22Rv1 (cell line): ENCODE data around the gene NAA20.

Experiments
- ZFX ChIP-seq: fragments of 450-650 bp; IDR thresholded peaks from 2 replicates; pipeline ENCODE4 v1.6.1; 2017; ENCODE audit warnings: antibody characterized with exemption, borderline replicate concordance
- TF ChIP-seq, protein P1 (sequence below): fragments of 450-650 bp; IDR thresholded peaks from 2 replicates; pipeline ENCODE4 v1.5.1; 2017; ENCODE audit warnings: mild to moderate bottlenecking

DNA sequence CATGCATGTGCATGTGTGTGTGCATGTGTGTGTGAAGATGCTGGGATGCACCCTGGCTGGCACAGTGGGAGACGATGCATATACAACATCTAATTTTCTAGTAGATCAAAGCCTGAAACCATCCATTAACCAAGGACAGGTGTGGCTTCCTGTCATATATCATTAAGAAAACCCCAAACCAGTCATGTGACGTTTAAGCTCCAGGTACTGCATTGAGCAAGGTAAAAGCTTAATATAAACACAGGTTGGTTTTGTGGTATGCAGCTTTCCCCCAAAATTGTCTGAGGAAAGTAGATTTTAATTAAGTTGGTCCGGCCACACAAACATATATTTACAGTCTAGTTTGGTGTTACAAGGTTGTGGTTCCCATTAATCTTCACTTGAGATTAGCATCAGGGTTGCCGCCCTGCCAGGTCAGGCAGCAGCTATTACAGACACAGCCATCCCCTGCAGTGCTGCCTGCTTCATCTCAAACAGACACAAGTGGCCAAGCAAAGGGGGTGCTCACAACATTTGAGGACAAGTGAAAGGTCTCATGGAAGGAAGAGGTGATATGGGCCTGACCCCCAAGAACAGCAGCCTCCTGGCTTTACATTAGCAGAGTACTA, 48.6 kb upstream of the NAA20 start:
- TF ChIP-seq, protein P1, sequence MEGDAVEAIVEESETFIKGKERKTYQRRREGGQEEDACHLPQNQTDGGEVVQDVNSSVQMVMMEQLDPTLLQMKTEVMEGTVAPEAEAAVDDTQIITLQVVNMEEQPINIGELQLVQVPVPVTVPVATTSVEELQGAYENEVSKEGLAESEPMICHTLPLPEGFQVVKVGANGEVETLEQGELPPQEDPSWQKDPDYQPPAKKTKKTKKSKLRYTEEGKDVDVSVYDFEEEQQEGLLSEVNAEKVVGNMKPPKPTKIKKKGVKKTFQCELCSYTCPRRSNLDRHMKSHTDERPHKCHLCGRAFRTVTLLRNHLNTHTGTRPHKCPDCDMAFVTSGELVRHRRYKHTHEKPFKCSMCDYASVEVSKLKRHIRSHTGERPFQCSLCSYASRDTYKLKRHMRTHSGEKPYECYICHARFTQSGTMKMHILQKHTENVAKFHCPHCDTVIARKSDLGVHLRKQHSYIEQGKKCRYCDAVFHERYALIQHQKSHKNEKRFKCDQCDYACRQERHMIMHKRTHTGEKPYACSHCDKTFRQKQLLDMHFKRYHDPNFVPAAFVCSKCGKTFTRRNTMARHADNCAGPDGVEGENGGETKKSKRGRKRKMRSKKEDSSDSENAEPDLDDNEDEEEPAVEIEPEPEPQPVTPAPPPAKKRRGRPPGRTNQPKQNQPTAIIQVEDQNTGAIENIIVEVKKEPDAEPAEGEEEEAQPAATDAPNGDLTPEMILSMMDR = no peak
- TF ChIP-seq ZFX = no peak
